SK-N-SH (cell line): Measurements from ENCODE around the gene MRPL52. TPM values are rescaled to one million over a fixed set of nuclear protein-coding genes. Genes with fewer than 3 reads are reported as not detected.
"Not testable (repeated sequence)": the region's sequence is repeated elsewhere in the genome, so short reads cannot be mapped to it uniquely, and the experiment has no call there.

Source experiments
- CTCF ChIA-PET: fragments of 300-600, 350-600 bp; formaldehyde crosslinking; extraction: SDS; loops from one replicate; lab custom pipeline; 2021; lab: Yijun Ruan, JAX
- POLR2A ChIA-PET: fragments of 350-600 bp; sonication (Branson Sonifier 250); formaldehyde crosslinking; extraction: SDS; loops from one replicate; lab custom pipeline; 2020; ENCODE audit warnings: antibody characterized with exemption, inconsistent platforms; lab: Yijun Ruan, JAX
- DNase-seq: peaks from one replicate; pipeline ENCODE4 v3.0.0; 2012
- H2AFZ ChIP-seq: fragments of 200-600 bp; sonication (generic); 2 replicates; pipeline ENCODE4 v1.8.1; 2016; ENCODE audit warnings: antibody characterized with exemption, mild to moderate bottlenecking, low read depth
- H3F3A ChIP-seq: fragments of 200-600 bp; sonication (generic); replicated peaks from 2 replicates; pipeline ENCODE3; 2016; ENCODE audit warnings: antibody characterized with exemption, mild to moderate bottlenecking; ENCODE audit not compliant: insufficient read depth
- H3K27ac ChIP-seq, 2 experiments: fragments of 200-500 bp in 1 of 2; fragments of 200-600 bp in 1 of 2; sonication (Bioruptor generic) in 1 of 2; sonication (generic), shearing (Covaris generic) in 1 of 2; 2 replicates each; pipeline versions ENCODE4 v1.5.1 to v1.6.1; 2014 to 2016; ENCODE audit warnings: low read depth in 2 of 2, inconsistent platforms in 1 of 2, low read length in 1 of 2, mild to moderate bottlenecking in 1 of 2, mixed read lengths in 1 of 2
- H3K27me3 ChIP-seq: fragments of 200-600 bp; sonication (generic), shearing (Covaris generic); 2 replicates; pipeline ENCODE4 v1.6.1; 2016; ENCODE audit warnings: mixed run types; ENCODE audit not compliant: insufficient read depth
- H3K36me3 ChIP-seq, 2 experiments: fragments of 200-500 bp in 1 of 2; fragments of 200-600 bp in 1 of 2; sonication (Bioruptor generic) in 1 of 2; sonication (generic) in 1 of 2; replicated peaks in 1 of 2; 2 replicates each; pipeline versions ENCODE3 to v1.5.1; 2014 to 2016; ENCODE audit warnings: low read length in 1 of 2, mild to moderate bottlenecking in 1 of 2; ENCODE audit not compliant: insufficient read depth in 2 of 2, control insufficient read depth in 1 of 2
- H3K4me1 ChIP-seq, 2 experiments: fragments of 200-500 bp in 1 of 2; fragments of 200-600 bp in 1 of 2; sonication (Bioruptor generic) in 1 of 2; sonication (generic), shearing (Covaris generic) in 1 of 2; 2 replicates each; pipeline versions ENCODE4 v1.5.1 to v1.6.1; 2014 to 2016; ENCODE audit warnings: low read depth in 1 of 2, low read length in 1 of 2, mixed run types in 1 of 2; ENCODE audit not compliant: insufficient read depth in 2 of 2, control insufficient read depth in 1 of 2
- H3K4me2 ChIP-seq: fragments of 200-600 bp; sonication (generic), shearing (Covaris generic); 2 replicates; pipeline ENCODE4 v1.6.1; 2017; ENCODE audit warnings: mixed run types
- H3K4me3 ChIP-seq, 2 experiments: fragments of 200-500 bp in 1 of 2; fragments of 200-600 bp in 1 of 2; sonication (Bioruptor generic) in 1 of 2; sonication (generic), shearing (Covaris generic) in 1 of 2; 2 replicates each; pipeline versions ENCODE4 v1.5.1 to v1.8.1; 2014 to 2016; ENCODE audit warnings: low read depth in 2 of 2, inconsistent platforms in 1 of 2, low read length in 1 of 2, mild to moderate bottlenecking in 1 of 2, mixed read lengths in 1 of 2, moderate library complexity in 1 of 2
- H3K79me2 ChIP-seq: fragments of 200-600 bp; sonication (generic); 2 replicates; pipeline ENCODE4 v1.8.1; 2017; ENCODE audit warnings: mild to moderate bottlenecking; ENCODE audit not compliant: insufficient read depth
- H3K9ac ChIP-seq: fragments of 200-600 bp; sonication (generic); 2 replicates; pipeline ENCODE4 v1.6.1; 2017; ENCODE audit warnings: mixed run types
- H3K9me2 ChIP-seq: fragments of 200-600 bp; sonication (generic); 2 replicates; pipeline ENCODE4 v1.6.1; 2017; ENCODE audit warnings: mixed run types
- H3K9me3 ChIP-seq: fragments of 200-600 bp; sonication (generic); 2 replicates; pipeline ENCODE4 v1.6.1; 2017; ENCODE audit warnings: mixed run types, mild to moderate bottlenecking, moderate library complexity
- H4K20me1 ChIP-seq: fragments of 200-600 bp; sonication (generic); 2 replicates; pipeline ENCODE4 v1.6.1; 2017; ENCODE audit warnings: mild to moderate bottlenecking, mixed run types; ENCODE audit not compliant: insufficient read depth
- CHD2 ChIP-seq: fragments of 150-350 bp; IDR thresholded peaks from 2 replicates; pipeline ENCODE4 v1.6.1; 2018; ENCODE audit warnings: low read length; ENCODE audit not compliant: partially characterized antibody
- ELF1 ChIP-seq: IDR thresholded peaks from 2 replicates; pipeline ENCODE4 v1.4.0; 2012
- FOSL2 ChIP-seq: IDR thresholded peaks from 2 replicates; pipeline ENCODE4 v1.4.0; 2012; ENCODE audit warnings: low read depth, mild to moderate bottlenecking, moderate library complexity, borderline replicate concordance
- RAD21 ChIP-seq: IDR thresholded peaks from 2 replicates; pipeline ENCODE4 v1.6.1; 2012; ENCODE audit warnings: mild to moderate bottlenecking, low read length
- SIN3A ChIP-seq: IDR thresholded peaks from 2 replicates; pipeline ENCODE4 v1.6.1; 2012; ENCODE audit warnings: low read depth, mild to moderate bottlenecking, low read length, moderate library complexity, borderline replicate concordance
- YY1 ChIP-seq: IDR thresholded peaks from 2 replicates; pipeline ENCODE4 v1.4.0; 2012; ENCODE audit warnings: low read depth, mild to moderate bottlenecking
- WGBS: methylation state at CpG from one replicate; pipeline ENCODE4 v1.1.6; 2017; ENCODE audit warnings: low lambda C conversion rate; 5-methylcytosine and 5-hydroxymethylcytosine counted together
- polyA plus RNA-seq, 3 experiments: library from polyadenylated mRNA; depleted of rRNA; stranded (reverse); fragments of >200 nt; gene quantifications; 2 replicates each; pipeline ENCODE4 v1.2.3, GENCODE V29; 2012
- TF ChIP-seq, protein P1 (sequence below): IDR thresholded peaks from 2 replicates; pipeline ENCODE4 v1.4.0; 2012; ENCODE audit warnings: low read depth, borderline replicate concordance
- TF ChIP-seq, protein P2 (sequence below): IDR thresholded peaks from 2 replicates; pipeline ENCODE4; 2012
- TF ChIP-seq, protein P3 (sequence below): fragments of 200-600 bp; sonication (generic); IDR thresholded peaks from 2 replicates; pipeline ENCODE4 v1.6.1; 2017; ENCODE audit warnings: antibody characterized with exemption, mild to moderate bottlenecking, moderate library complexity

The MRPL52 gene
- polyA plus RNA-seq, 1 of the 3 experiments (the other 2 are of a cell fraction), result 116 TPM

DNA sequence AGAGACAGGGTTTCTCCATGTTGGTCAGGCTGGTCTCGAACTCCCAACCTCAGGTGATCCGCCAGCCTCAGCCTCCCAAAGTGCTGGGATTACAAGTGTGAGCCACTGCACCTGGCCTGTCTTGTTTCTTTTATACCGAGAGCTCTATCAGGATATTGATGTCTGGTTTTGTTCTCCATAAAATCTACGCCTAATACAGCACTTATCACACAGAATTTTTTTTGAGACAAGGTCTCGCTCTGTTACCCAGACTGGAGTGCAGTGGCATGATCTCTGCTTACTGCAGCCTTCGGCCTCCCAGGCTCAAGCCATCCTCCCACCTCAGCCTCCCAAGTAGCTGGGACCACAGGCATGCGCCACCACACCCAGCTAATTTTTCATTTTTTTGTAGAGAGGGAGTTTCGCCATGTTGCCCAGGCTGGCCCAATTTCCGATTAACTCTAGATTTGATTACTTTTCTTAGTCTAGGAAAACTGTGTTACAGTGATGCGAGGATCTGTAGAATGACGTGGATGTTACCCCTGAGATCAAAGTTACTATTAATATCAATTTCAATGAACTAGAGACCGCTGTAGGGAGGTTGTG lies 519 bp upstream of the MRPL52 start:
- 84% methylated on average over 12 of the region's 12 CpGs for WGBS
- Histone ChIP-seq H3K79me2 (peaks cover 23% of the 10 kb centered on the region), H3K9ac (peak overlapping the region; percentile 84), H2AFZ (peak overlapping the region; percentile 97), H3K4me3 (peak overlapping the region; percentile 75 to 87; a peak in 2 of 4 replicates), H3K36me3 (peaks cover 10 to 21% of the 10 kb centered on the region in 2 experiments), H3K27ac (peak overlapping the region; percentile 45 to 62; a peak in 2 of 4 replicates), H3K4me2 (peak overlapping the region; percentile 83)
- not testable (repeated sequence) for H3K27me3 ChIP-seq, H4K20me1 ChIP-seq, H3K9me3 ChIP-seq, H3K4me1 ChIP-seq, DNase-seq, H3F3A ChIP-seq, H3K9me2 ChIP-seq
- CTCF ChIA-PET, result interaction anchor here (1.4 to 19.1 kb wide), 4 partner anchors 12 to 259 kb away, joined by 3 to 472 read pairs (median 8); no protein-coding TSS in a partner anchor
- POLR2A ChIA-PET, result interaction anchor here (0.7 kb wide), 1 partner anchor 20 kb away, joined by 5 read pairs; no protein-coding TSS in a partner anchor

DNA sequence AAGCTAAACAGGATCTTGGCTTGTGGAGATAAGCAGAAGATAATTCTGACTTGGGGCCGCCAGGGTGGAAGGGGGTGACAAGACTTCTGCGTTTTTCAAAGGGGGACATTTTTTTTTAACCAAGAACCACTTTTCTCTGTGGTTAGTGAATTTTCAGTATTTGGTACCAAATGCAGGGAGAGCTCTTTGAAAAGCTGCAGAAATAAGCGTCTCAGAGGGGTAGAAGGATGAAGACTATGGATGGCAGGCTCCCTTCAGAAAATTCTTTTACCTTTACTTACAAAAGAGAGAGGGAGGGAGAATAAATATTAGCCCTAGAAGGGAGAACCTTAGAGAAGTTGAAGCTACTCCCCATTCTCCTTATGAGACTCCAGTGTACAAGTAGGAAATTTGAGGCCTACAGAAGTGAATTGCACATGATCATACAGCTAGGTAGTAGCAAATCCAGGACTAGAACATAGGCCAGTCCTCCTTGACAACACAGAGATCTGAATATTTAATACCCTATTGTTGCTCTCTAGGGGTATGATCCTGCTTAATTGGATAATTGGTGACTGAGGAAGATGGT lies 840 bp downstream of the MRPL52 start:
- TF ChIP-seq ELF1, result no peak
- TF ChIP-seq, protein P1, sequence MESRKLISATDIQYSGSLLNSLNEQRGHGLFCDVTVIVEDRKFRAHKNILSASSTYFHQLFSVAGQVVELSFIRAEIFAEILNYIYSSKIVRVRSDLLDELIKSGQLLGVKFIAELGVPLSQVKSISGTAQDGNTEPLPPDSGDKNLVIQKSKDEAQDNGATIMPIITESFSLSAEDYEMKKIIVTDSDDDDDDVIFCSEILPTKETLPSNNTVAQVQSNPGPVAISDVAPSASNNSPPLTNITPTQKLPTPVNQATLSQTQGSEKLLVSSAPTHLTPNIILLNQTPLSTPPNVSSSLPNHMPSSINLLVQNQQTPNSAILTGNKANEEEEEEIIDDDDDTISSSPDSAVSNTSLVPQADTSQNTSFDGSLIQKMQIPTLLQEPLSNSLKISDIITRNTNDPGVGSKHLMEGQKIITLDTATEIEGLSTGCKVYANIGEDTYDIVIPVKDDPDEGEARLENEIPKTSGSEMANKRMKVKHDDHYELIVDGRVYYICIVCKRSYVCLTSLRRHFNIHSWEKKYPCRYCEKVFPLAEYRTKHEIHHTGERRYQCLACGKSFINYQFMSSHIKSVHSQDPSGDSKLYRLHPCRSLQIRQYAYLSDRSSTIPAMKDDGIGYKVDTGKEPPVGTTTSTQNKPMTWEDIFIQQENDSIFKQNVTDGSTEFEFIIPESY, result no peak
- no peak for TF ChIP-seq FOSL2
- TF ChIP-seq RAD21, result no peak
- TF ChIP-seq, protein P2, sequence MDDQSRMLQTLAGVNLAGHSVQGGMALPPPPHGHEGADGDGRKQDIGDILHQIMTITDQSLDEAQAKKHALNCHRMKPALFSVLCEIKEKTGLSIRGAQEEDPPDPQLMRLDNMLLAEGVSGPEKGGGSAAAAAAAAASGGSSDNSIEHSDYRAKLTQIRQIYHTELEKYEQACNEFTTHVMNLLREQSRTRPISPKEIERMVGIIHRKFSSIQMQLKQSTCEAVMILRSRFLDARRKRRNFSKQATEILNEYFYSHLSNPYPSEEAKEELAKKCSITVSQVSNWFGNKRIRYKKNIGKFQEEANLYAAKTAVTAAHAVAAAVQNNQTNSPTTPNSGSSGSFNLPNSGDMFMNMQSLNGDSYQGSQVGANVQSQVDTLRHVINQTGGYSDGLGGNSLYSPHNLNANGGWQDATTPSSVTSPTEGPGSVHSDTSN, result no peak
- no peak for TF ChIP-seq CHD2
- TF ChIP-seq YY1, result no peak
- TF ChIP-seq, protein P3, sequence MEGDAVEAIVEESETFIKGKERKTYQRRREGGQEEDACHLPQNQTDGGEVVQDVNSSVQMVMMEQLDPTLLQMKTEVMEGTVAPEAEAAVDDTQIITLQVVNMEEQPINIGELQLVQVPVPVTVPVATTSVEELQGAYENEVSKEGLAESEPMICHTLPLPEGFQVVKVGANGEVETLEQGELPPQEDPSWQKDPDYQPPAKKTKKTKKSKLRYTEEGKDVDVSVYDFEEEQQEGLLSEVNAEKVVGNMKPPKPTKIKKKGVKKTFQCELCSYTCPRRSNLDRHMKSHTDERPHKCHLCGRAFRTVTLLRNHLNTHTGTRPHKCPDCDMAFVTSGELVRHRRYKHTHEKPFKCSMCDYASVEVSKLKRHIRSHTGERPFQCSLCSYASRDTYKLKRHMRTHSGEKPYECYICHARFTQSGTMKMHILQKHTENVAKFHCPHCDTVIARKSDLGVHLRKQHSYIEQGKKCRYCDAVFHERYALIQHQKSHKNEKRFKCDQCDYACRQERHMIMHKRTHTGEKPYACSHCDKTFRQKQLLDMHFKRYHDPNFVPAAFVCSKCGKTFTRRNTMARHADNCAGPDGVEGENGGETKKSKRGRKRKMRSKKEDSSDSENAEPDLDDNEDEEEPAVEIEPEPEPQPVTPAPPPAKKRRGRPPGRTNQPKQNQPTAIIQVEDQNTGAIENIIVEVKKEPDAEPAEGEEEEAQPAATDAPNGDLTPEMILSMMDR, result no peak
- no peak for TF ChIP-seq SIN3A
- Histone ChIP-seq H3K9me2 (no peaks in the 10 kb centered on the region), H3F3A (peaks cover 11% of the 10 kb centered on the region), H3K79me2 (peaks cover 23% of the 10 kb centered on the region), H3K4me3 (peak overlapping the region; percentile 75 to 87), H3K9ac (peak overlapping the region; percentile 84), H3K4me1 (no peaks in the 10 kb centered on the region; a peak in 1 of 4 replicates), H3K27ac (peak overlapping the region in 1 of 2 experiments; percentile 32; a peak in 1 of 4 replicates), H3K4me2 (peak overlapping the region; percentile 83), H3K36me3 (peaks cover 19 to 24% of the 10 kb centered on the region in 2 experiments), H4K20me1 (no peaks in the 10 kb centered on the region), H3K27me3 (no peaks in the 10 kb centered on the region), H2AFZ (no peak overlapping the region), H3K9me3 (no peaks in the 10 kb centered on the region)
- CTCF ChIA-PET, result interaction anchor here (0.6 to 6.4 kb wide), 11 partner anchors 10 to 260 kb away, joined by 3 to 45 read pairs (median 3); no protein-coding TSS in a partner anchor
- POLR2A ChIA-PET, result interaction anchor here (0.7 to 1.6 kb wide), 4 partner anchors 9 to 496 kb away, joined by 3 to 16 read pairs (median 4); no protein-coding TSS in a partner anchor
- 16% methylated on average over 3 of the region's 3 CpGs for WGBS
- no peak for DNase-seq
